Activated CD8-positive, alpha-beta T cell treated with anti-CD3 and anti-CD28 coated beads for 36 hours (primary cell): ENCODE results near the gene GNLY. TPM values are rescaled to one million over a fixed set of nuclear protein-coding genes. Genes with fewer than 3 reads are reported as not detected.

Experiments used
- ATAC-seq: fragments of 200-7000 bp; cut with Tn5 transposase; one replicate; pipeline ENCODE4 v1.10.0; 2021; ENCODE audit warnings: mild to moderate bottlenecking, moderate library complexity
- CTCF ChIA-PET: fragments of 350-600 bp; sonication (Branson Sonifier 250); formaldehyde crosslinking; loops from one replicate; lab custom pipeline; 2021; ENCODE audit warnings: antibody characterized with exemption; lab: Charles Lee
- POLR2A ChIA-PET: fragments of 350-600 bp; sonication (Branson Sonifier 250); formaldehyde crosslinking; loops from one replicate; lab custom pipeline; 2021; ENCODE audit warnings: antibody characterized with exemption; lab: Charles Lee
- DNase-seq: peaks from one replicate; pipeline ENCODE4 v3.0.0-alpha.2; 2020
- H3K27ac Mint-ChIP-seq: one replicate; pipeline ENCODE4 v1.8.0; 2021; ENCODE audit warnings: mild to moderate bottlenecking, mixed read lengths
- H3K27me3 Mint-ChIP-seq: one replicate; pipeline ENCODE4 v1.8.0; 2021; ENCODE audit warnings: mixed read lengths
- H3K36me3 Mint-ChIP-seq: one replicate; pipeline ENCODE4 v1.8.0; 2021; ENCODE audit warnings: low read depth, mixed read lengths
- H3K4me1 Mint-ChIP-seq: one replicate; pipeline ENCODE4 v1.8.0; 2021; ENCODE audit warnings: low read depth, mixed read lengths
- H3K4me3 Mint-ChIP-seq: one replicate; pipeline ENCODE4 v1.8.0; 2021; ENCODE audit warnings: mild to moderate bottlenecking, moderate library complexity, mixed read lengths
- H3K9me3 Mint-ChIP-seq: one replicate; pipeline ENCODE4 v1.8.0; 2021; ENCODE audit warnings: mixed read lengths
- CTCF ChIP-seq: fragments of 200-600 bp; IDR thresholded peaks from one replicate; pipeline ENCODE4 v1.8.0; 2022; ENCODE audit warnings: antibody characterized with exemption, mild to moderate bottlenecking
- intact Hi-C: fragments of 100-400 bp; cut with micrococcal nuclease; formaldehyde crosslinking; loops from one replicate; pipeline ENCODE4 v1.10.0; 2022
- total RNA-seq, 2 experiments: library from RNA; stranded (reverse); gene quantifications; one replicate each; pipeline ENCODE4 v1.2.3, GENCODE V29; 2021

The GNLY gene
- total RNA-seq, 2 experiments from 2014 or later, result 46.7 to 52.6 TPM

- ATAC-seq, result no peak
- Mint-ChIP-seq H3K4me3 (no peak overlapping the region), H3K27me3 (peaks cover 7% of the 10 kb centered on the region), H3K36me3 (no peaks in the 10 kb centered on the region), H3K4me1 (no peaks in the 10 kb centered on the region), H3K27ac (no peak overlapping the region), H3K9me3 (no peaks in the 10 kb centered on the region)
- CTCF ChIA-PET, result interaction anchor here (0.5 to 3.8 kb wide), 6 partner anchors 7 to 77 kb away, joined by 3 to 26 read pairs (median 4); no protein-coding TSS in a partner anchor
- POLR2A ChIA-PET, result no interaction called here
- no peak for DNase-seq
- intact Hi-C loops, result no loop called here
- no peak for TF ChIP-seq CTCF
Measured at GRCh38 chr2:85736456-85737355, 42.5 kb downstream of the GNLY start.

GRCh38 chr2:85737481-85737880, 43.3 kb downstream of the GNLY start:
- no peaks in the 10 kb centered on the region for H3K36me3 Mint-ChIP-seq
- intact Hi-C loops, result no loop called here
- DNase-seq, result no peak
- peaks cover 12% of the 10 kb centered on the region for H3K27me3 Mint-ChIP-seq
- CTCF ChIA-PET, result interaction anchor here (1.0 to 3.8 kb wide), 4 partner anchors 8 to 30 kb away, joined by 3 to 26 read pairs (median 4); no protein-coding TSS in a partner anchor
- H3K4me3 Mint-ChIP-seq, result no peak overlapping the region
- ATAC-seq, result no peak
- no peaks in the 10 kb centered on the region for H3K4me1 Mint-ChIP-seq
- H3K9me3 Mint-ChIP-seq, result no peaks in the 10 kb centered on the region
- no peak for TF ChIP-seq CTCF
- POLR2A ChIA-PET, result interaction anchor here (0.7 kb wide), 1 partner anchor 38 kb away, joined by 3 read pairs; no protein-coding TSS in a partner anchor
- no peak overlapping the region for H3K27ac Mint-ChIP-seq

- no peaks in the 10 kb centered on the region for H3K4me1 Mint-ChIP-seq
- no peak overlapping the region for H3K4me3 Mint-ChIP-seq
- TF ChIP-seq CTCF, result no peak
- H3K27ac Mint-ChIP-seq, result no peak overlapping the region
- ATAC-seq (no peak), DNase-seq (no peak)
- no peaks in the 10 kb centered on the region for H3K36me3 Mint-ChIP-seq
- POLR2A ChIA-PET, result interaction anchor here (0.7 to 1.2 kb wide), 2 partner anchors 26 to 38 kb away, joined by 3 read pairs; no protein-coding TSS in a partner anchor
- no peaks in the 10 kb centered on the region for H3K9me3 Mint-ChIP-seq
- intact Hi-C loops, result no loop called here
- peaks cover 16% of the 10 kb centered on the region for H3K27me3 Mint-ChIP-seq
- CTCF ChIA-PET, result interaction anchor here (1.0 to 3.8 kb wide), 2 partner anchors 9 to 76 kb away, joined by 4 to 26 read pairs; no protein-coding TSS in a partner anchor
Measured at GRCh38 chr2:85737961-85738360, 43.8 kb downstream of the GNLY start.

- H3K9me3 Mint-ChIP-seq, result no peaks in the 10 kb centered on the region
- ChIA-PET POLR2A (interaction anchor here (0.7 to 1.6 kb wide), 2 partner anchors 21 to 23 kb away, joined by 3 to 5 read pairs; no protein-coding TSS in a partner anchor), CTCF (interaction anchor here (0.7 to 3.8 kb wide), 5 partner anchors 10 to 87 kb away, joined by 3 to 26 read pairs (median 5); no protein-coding TSS in a partner anchor)
- ATAC-seq (no peak), DNase-seq (no peak)
- no peak for TF ChIP-seq CTCF
- H3K4me1 Mint-ChIP-seq, result no peaks in the 10 kb centered on the region
- no peak overlapping the region for H3K4me3 Mint-ChIP-seq
- no peaks in the 10 kb centered on the region for H3K36me3 Mint-ChIP-seq
- peaks cover 26% of the 10 kb centered on the region for H3K27me3 Mint-ChIP-seq
- intact Hi-C loops, result no loop called here
- no peak overlapping the region for H3K27ac Mint-ChIP-seq
Measured at GRCh38 chr2:85740193-85740592, 46.0 kb downstream of the GNLY start.
